Measurements from ENCODE around the gene RGS7. TPM values are rescaled to one million over a fixed set of nuclear protein-coding genes. Genes with fewer than 3 reads are reported as not detected.
A peak's percentile ranks its signal among the peaks of the same experiment; 100 is the strongest.

The RGS7 gene
- total and polyA plus RNA-seq, 10 of the 15 experiments (the other 5 are each of a cell fraction or from before 2014, with no cell fraction given), result not detected

DNA sequence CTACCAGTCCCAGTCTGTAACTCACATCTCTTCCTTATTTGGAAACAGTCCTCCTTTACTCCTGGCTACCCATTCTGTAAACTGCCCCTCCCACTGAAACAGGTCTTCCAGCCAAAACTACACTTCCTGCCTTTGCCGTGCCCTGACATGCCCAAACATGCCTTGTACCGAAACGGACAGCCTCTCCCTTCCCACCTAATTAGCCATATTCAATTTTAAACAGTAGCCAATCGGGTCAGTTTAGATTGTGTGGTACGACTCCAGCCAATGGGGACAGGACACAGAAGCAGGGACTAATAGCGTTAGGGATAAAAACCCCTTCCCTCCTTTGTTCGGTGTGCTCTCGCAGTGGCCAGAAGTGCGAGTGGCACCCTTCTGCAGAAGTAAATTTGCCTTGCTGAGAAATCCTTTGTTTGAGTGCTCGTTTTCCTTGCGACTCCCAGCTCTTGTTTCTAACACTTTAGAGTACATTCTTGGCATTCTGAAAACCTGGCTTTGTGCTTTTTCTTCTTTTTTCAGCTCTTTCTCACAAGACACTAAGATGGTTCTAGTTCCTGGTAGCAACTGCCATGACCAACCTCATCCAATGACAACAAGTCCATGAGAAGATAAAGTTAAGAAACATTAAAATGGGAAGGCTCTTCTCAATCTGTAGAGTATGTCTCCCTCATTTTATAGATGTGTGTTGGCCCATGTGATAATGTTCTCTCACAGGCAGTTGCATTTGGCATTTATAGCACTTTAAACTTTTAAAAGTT is 419.9 kb downstream of the RGS7 start:
- TF ChIP-seq CBX5 (IDR thresholded peaks at IDR 0.05; ENCODE audit: low read depth), result peak; percentile 67; the same call in 1 of the 2 replicates
- TF ChIP-seq SPI1 (IDR thresholded peaks at IDR 0.05; ENCODE audit: borderline replicate concordance, insufficient read depth, low read depth, low read length), result no peak
- intact Hi-C loops (cut with micrococcal nuclease; ENCODE audit: unreplicated experiment), result no loop called here
- H3K36me3 ChIP-seq (ENCODE audit: control insufficient read depth in 2 of 2, insufficient read depth in 2 of 2, low read length in 1 of 2), result no peaks in the 10 kb centered on the region
- H3K79me2 ChIP-seq (ENCODE audit: control insufficient read depth, insufficient read depth, low read length), result no peaks in the 10 kb centered on the region
- SMC1A ChIA-PET (ENCODE audit: uncharacterized antibody, unreplicated experiment), result interaction anchor here (0.6 kb wide), 1 partner anchor 107 kb away, joined by 3 read pairs; no protein-coding TSS in a partner anchor
- POLR2A ChIA-PET, result no interaction called here
- BruUV-seq (replicated peaks), result no TSS peak
- ATAC-seq (no peak), DNase-seq (ENCODE audit: low read depth, low spot score) (no peak), FAIRE-seq (no peak)
- H2AFZ ChIP-seq (ENCODE audit: control insufficient read depth, low read depth, low read length), result no peak overlapping the region
- H3K9ac ChIP-seq (ENCODE audit: control insufficient read depth, insufficient read depth, low read length), result no peak overlapping the region
- H3K4me3 ChIP-seq, result no peak overlapping the region
- in situ Hi-C loops (cut with MboI), result no loop called here
- no peak overlapping the region for H3K27ac ChIP-seq (ENCODE audit: control insufficient read depth, insufficient read depth)
- 48% methylated on average over 11 of the region's 11 CpGs for WGBS (ENCODE audit: insufficient coverage, insufficient replicate concordance, low lambda C conversion rate, missing lambda C conversion rate)
- RAD21 ChIA-PET (ENCODE audit: unreplicated experiment), result no interaction called here
- H3K27me3 ChIP-seq (replicated peaks in 1 of 2; ENCODE audit: control insufficient read depth in 2 of 2, insufficient read depth in 2 of 2, low read length in 1 of 2), result no peaks in the 10 kb centered on the region
- H3K4me2 ChIP-seq (ENCODE audit: control insufficient read depth, insufficient read depth), result no peak overlapping the region
- H4K20me1 ChIP-seq (ENCODE audit: control insufficient read depth, insufficient read depth), result no peaks in the 10 kb centered on the region
- H3K4me1 ChIP-seq (ENCODE audit: control insufficient read depth, insufficient read depth, low read length), result no peaks in the 10 kb centered on the region
- no peaks in the 10 kb centered on the region; the same call in 2 of the 3 replicates for H3K9me3 ChIP-seq (replicated peaks; ENCODE audit: control insufficient read depth, insufficient read depth, low read length)
- CTCF ChIA-PET, result no interaction called here

DNA sequence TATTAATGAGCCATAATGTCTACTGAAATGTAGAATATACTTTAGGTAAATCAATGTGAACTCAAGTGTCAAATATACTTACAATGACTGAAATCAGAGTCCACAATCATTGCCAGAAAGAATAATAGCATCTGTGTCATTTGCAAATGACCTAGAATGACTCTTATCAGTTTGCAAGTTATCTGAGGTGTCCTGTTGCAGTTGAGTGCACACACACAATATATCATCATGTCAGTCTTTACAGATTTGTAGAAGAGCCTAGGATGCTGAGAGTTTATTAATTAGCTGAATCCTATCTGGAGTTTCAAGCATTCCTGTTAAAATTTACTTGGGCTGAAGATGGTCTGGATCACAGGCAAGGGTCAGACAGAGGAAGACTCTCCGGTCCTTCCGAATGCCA is 421.1 kb downstream of the RGS7 start:
- no peak overlapping the region for H3K4me3 ChIP-seq
- ChIA-PET SMC1A (ENCODE audit: uncharacterized antibody, unreplicated experiment) (no interaction called here), POLR2A (no interaction called here), RAD21 (ENCODE audit: unreplicated experiment) (no interaction called here), CTCF (no interaction called here)
- no peak for TF ChIP-seq CHD2 (IDR thresholded peaks at IDR 0.05; ENCODE audit: borderline replicate concordance, low read depth, low read length)
- no peak for TF ChIP-seq ZNF274 (IDR thresholded peaks at IDR 0.05; ENCODE audit: insufficient read depth, insufficient read length)
- TF ChIP-seq IKZF1 (conservative IDR thresholded peaks at IDR 0.05), result no peak
- TF ChIP-seq HDAC2 (IDR thresholded peaks at IDR 0.05), result no peak
- TF ChIP-seq, protein P1, sequence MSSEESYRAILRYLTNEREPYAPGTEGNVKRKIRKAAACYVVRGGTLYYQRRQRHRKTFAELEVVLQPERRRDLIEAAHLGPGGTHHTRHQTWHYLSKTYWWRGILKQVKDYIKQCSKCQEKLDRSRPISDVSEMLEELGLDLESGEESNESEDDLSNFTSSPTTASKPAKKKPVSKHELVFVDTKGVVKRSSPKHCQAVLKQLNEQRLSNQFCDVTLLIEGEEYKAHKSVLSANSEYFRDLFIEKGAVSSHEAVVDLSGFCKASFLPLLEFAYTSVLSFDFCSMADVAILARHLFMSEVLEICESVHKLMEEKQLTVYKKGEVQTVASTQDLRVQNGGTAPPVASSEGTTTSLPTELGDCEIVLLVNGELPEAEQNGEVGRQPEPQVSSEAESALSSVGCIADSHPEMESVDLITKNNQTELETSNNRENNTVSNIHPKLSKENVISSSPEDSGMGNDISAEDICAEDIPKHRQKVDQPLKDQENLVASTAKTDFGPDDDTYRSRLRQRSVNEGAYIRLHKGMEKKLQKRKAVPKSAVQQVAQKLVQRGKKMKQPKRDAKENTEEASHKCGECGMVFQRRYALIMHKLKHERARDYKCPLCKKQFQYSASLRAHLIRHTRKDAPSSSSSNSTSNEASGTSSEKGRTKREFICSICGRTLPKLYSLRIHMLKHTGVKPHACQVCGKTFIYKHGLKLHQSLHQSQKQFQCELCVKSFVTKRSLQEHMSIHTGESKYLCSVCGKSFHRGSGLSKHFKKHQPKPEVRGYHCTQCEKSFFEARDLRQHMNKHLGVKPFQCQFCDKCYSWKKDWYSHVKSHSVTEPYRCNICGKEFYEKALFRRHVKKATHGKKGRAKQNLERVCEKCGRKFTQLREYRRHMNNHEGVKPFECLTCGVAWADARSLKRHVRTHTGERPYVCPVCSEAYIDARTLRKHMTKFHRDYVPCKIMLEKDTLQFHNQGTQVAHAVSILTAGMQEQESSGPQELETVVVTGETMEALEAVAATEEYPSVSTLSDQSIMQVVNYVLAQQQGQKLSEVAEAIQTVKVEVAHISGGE (CRISPR knock-in tag; IDR thresholded peaks at IDR 0.05), result no peak
- TF ChIP-seq NFYB (IDR thresholded peaks at IDR 0.05; ENCODE audit: insufficient read depth, low read depth, low read length), result no peak
- TF ChIP-seq FOXM1 (IDR thresholded peaks at IDR 0.05; ENCODE audit: low read depth, low read length), result no peak
- TF ChIP-seq POLR2AphosphoS5 (IDR thresholded peaks at IDR 0.05; ENCODE audit: low read length), result no peak
- TF ChIP-seq IKZF2 (IDR thresholded peaks at IDR 0.05), result no peak
- no TSS peak for BruUV-seq (replicated peaks)
- H3K9me3 ChIP-seq (replicated peaks; ENCODE audit: control insufficient read depth, insufficient read depth, low read length), result no peaks in the 10 kb centered on the region; the same call in 2 of the 3 replicates
- no peak overlapping the region for H2AFZ ChIP-seq (ENCODE audit: control insufficient read depth, low read depth, low read length)
- in situ Hi-C loops (cut with MboI), result no loop called here
- H3K9ac ChIP-seq (ENCODE audit: control insufficient read depth, insufficient read depth, low read length), result no peak overlapping the region
- no peaks in the 10 kb centered on the region for H4K20me1 ChIP-seq (ENCODE audit: control insufficient read depth, insufficient read depth)
- DNase-seq (ENCODE audit: low read depth, low spot score) (no peak), FAIRE-seq (no peak), ATAC-seq (no peak)
- intact Hi-C loops (cut with micrococcal nuclease; ENCODE audit: unreplicated experiment), result no loop called here
- H3K4me2 ChIP-seq (ENCODE audit: control insufficient read depth, insufficient read depth), result no peak overlapping the region
- H3K4me1 ChIP-seq (ENCODE audit: control insufficient read depth, insufficient read depth, low read length), result no peaks in the 10 kb centered on the region
- no peaks in the 10 kb centered on the region for H3K79me2 ChIP-seq (ENCODE audit: control insufficient read depth, insufficient read depth, low read length)
- H3K27ac ChIP-seq (ENCODE audit: control insufficient read depth, insufficient read depth), result no peak overlapping the region
- WGBS (ENCODE audit: insufficient coverage, insufficient replicate concordance, low lambda C conversion rate, missing lambda C conversion rate), result 80% methylated on average over 2 of the region's 2 CpGs
- no peaks in the 10 kb centered on the region for H3K36me3 ChIP-seq (ENCODE audit: control insufficient read depth in 2 of 2, insufficient read depth in 2 of 2, low read length in 1 of 2)
- no peaks in the 10 kb centered on the region for H3K27me3 ChIP-seq (replicated peaks in 1 of 2; ENCODE audit: control insufficient read depth in 2 of 2, insufficient read depth in 2 of 2, low read length in 1 of 2)

All from GM12878 (cell line).